ENCODE results near the gene OR52E5.

DNA sequence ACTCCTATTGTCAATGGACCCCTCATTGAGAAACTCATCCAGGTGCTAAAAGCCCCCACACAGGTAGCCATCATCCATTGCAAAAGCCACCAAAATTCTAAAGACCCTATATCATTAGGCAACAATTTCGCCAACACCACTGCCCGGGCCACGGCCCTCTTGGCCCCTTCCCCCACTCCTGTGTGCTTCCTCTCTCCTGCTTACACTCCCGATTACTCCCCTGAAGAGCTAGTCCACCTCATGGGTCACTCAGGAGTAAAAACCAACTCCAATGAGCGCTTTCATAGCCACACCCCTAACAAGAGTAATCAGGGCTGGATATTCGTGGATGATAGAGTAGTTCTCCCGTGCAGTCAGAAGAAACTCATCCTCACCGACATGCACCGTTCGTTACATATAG is 40.1 kb downstream of the OR52E5 start:
- TF ChIP-seq NR2C2 (IDR thresholded peaks at IDR 0.05; ENCODE audit: borderline replicate concordance, control insufficient read depth, insufficient read length, low read depth) (no peak), HDAC6 (IDR thresholded peaks at IDR 0.05; ENCODE audit: unreplicated experiment) (no peak), RCOR1 (conservative IDR thresholded peaks at IDR 0.05; ENCODE audit: low read depth, low read length) (no peak)
- TF ChIP-seq, protein P1, sequence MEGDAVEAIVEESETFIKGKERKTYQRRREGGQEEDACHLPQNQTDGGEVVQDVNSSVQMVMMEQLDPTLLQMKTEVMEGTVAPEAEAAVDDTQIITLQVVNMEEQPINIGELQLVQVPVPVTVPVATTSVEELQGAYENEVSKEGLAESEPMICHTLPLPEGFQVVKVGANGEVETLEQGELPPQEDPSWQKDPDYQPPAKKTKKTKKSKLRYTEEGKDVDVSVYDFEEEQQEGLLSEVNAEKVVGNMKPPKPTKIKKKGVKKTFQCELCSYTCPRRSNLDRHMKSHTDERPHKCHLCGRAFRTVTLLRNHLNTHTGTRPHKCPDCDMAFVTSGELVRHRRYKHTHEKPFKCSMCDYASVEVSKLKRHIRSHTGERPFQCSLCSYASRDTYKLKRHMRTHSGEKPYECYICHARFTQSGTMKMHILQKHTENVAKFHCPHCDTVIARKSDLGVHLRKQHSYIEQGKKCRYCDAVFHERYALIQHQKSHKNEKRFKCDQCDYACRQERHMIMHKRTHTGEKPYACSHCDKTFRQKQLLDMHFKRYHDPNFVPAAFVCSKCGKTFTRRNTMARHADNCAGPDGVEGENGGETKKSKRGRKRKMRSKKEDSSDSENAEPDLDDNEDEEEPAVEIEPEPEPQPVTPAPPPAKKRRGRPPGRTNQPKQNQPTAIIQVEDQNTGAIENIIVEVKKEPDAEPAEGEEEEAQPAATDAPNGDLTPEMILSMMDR (IDR thresholded peaks at IDR 0.05 in 2 of 3, conservative IDR thresholded peaks at IDR 0.05 in 1 of 3; ENCODE audit: control insufficient read depth in 2 of 3, extremely low read depth in 1 of 3, insufficient read depth in 1 of 3, low read depth in 3 of 3, low read length in 3 of 3), result no peak
